Stimulated activated CD8-positive, alpha-beta memory T cell treated with anti-CD3 and anti-CD28 coated beads, Interleukin-7, amount 100 ng/mL, for 4 hours (primary cell): ENCODE results near the gene ACTL6B.
"Not testable (repeated sequence)": the region's sequence is repeated elsewhere in the genome, so short reads cannot be mapped to it uniquely, and the experiment has no call there.

Source experiments
- DNase-seq, 2 donors: peaks; one replicate each; pipeline ENCODE4 v3.0.0-alpha.2; 2020; ENCODE audit warnings: low read depth in 2 of 2

The ACTL6B gene

GRCh38 chr7:100655908-100656674 lies at the start of gene ACTL6B:
ACTL6B (minus strand) TSS chr7:100656448; CDS start chr7:100656354, 94 bp downstream.
- DNase-seq: peak in 1 of 2 donors; percentile 24

GRCh38 chr7:100705320-100705752 lies 49.1 kb upstream of the ACTL6B start:
- DNase-seq: peak; percentile 49 to 71

GRCh38 chr7:100701089-100701488 lies 44.8 kb upstream of the ACTL6B start:
- not testable (repeated sequence) for DNase-seq

- no peak for DNase-seq
These were observed 42.8 kb upstream of the ACTL6B start for GRCh38 chr7:100699018-100699417.

- DNase-seq: no peak
These were observed 39.9 kb upstream of the ACTL6B start for GRCh38 chr7:100696123-100696521.

- peak; percentile 39 to 64 for DNase-seq
These were observed 38.0 kb upstream of the ACTL6B start, which contains the start of gene GIGYF1 for GRCh38 chr7:100694098-100694745. GIGYF1 (minus strand) TSS chr7:100694250; CDS start chr7:100688238, 6,012 bp downstream.

DNA sequence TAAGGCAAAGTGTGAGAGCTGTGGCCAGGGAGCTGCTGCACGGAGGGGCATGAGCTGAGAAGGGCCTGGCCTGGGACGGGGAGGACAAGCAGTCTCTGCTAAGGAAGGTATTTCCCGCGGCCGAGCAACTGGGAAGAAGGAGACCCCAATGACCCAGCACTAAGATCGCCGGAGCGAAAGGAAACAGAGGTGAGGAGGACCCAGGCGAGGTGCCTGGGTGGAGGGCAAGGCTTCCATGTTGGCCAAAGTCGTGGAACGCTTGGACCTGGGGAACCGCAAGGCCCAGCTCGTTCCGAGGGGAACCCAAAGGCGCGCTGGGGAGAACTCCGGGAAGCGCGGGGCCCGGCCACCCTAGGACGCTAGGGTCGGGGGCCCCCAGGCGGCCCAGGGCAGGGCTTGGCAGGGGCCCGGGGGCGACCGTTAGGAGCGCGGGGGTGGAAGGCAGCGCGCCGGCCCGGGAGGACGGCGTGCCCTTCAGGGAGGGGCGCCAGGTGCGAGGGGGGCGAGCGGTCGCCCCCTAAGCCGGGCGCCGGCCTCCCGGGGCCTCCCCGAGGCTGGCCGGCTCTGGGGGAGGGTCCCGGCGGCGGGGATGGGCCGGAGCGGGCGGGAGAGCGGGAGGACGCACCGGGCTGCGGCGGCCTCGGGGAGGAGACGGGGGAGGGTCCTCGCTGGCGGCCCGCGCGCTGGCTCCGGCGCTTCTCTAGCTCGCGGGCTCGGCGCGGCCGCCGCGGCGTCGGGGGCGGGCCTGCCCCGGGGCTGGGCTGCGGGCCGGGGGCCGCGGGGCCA lies 37.3 kb upstream of the ACTL6B start:
- no peak for DNase-seq

DNA sequence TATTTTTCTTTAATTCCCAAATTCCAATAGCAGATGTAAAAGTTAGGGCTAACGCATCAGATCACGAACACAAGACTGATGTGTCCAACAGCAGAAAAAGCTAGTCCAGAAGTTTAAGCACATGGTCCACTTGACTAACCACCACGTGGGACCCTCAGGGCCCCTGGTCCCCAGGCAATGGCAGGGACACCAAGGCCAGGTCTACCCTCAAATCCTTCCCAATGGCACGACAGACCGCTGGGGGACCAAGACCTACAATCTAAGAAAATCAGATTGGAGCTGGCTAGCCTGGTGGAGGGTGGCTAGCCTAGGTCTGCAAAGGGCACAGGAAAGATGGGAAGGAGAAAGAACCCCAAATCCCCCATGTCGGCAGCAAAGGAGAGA lies 36.3 kb upstream of the ACTL6B start:
- no peak for DNase-seq

DNA sequence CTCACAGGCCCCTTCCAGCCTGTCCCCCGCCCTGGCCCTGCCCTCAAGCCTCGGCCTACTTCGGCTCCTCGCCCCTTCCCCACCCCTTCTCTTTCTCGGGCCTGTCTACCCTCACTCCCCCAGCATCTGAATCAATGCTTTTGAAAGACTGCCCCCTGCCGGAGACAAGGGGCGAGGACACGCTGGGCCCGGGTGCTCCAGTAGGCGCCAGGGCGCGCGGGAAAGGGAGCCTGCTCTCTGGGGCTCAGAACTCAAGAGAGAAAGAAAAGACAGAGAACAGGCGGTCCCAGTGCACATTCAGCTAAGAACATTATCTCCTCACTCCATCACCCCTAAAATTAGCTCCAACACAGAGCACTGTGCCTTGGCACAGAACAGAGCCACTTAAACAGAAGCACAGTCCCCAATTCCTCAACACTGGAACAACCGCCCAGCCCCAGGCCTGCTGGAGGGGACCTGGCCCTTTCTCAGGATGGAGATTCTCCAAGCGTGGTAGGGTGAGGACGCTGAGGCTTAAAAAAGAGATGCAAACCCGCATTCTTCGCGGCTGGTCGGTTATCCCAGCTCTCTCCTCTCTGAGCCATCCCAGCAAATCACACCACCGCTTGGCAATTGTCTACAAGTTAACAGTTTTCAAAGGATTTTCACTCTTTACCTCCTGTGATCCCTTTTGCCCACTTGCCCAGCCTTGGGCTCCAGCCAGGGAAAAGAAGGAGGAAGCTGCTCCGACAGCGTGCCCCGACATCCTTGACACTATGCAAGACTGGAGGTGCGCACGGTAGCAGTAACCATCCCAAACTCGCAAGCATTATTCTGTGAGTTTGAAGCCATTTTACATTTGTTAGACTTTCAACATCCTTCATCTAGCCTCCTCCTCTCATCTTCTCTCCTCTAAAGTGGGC lies 35.7 kb upstream of the ACTL6B start:
- DNase-seq: peak; percentile 62 to 63

- DNase-seq: no peak
These were observed 33.2 kb upstream of the ACTL6B start for GRCh38 chr7:100689230-100690135.

DNA sequence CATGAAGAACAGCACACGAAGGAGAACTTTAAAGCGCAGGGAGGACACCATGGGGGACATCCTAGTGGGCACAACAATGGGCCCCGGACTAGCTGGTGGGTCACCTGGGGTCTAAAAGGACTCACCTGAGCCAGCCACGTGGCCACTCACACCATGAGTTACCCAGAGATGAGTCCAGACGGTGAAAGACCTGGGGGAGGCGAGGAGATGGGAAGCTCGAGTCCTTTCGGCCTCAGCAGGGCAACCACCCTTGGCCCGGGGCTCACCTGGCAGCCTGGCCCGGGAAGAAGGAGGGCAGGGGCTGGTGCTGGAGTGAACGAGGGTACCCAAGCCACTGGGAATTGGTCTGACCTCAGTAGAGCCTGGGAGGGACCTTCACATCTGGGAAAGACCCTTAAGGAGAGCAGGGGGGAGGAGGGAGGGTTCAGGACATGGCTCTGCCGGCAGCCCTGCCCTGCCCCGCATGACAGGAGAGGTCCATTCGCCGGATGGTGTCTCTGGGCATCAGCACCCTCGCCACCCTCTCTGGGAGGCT lies 32.1 kb upstream of the ACTL6B start:
- DNase-seq: no peak

DNA sequence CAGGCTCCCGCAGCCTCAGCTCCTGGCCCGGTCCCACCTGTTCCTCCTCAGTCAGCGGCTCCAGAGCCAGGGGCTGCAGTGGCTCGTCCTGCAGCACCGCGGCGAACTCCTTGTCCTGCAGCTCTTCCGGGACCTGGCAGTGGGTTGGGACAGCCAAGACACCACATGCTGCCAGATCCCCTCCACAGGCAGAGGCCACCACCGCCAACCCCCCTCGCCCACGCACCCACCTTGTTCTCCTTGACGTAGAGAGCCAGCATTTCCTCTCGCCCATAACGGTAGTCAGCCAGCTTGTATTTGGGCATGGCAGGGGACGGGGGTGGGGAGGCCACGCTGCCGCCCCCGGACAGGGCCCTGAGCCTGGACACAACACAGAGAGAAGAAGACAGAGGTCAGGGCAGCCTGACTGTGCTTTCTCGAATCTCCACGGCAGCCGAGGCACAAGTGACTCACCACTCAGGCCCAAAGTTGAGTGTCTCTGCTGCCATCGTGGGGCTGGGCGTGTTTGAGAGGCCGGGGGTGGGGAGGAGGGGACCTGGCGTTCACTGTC lies 31.6 kb upstream of the ACTL6B start:
- DNase-seq: no peak

DNA sequence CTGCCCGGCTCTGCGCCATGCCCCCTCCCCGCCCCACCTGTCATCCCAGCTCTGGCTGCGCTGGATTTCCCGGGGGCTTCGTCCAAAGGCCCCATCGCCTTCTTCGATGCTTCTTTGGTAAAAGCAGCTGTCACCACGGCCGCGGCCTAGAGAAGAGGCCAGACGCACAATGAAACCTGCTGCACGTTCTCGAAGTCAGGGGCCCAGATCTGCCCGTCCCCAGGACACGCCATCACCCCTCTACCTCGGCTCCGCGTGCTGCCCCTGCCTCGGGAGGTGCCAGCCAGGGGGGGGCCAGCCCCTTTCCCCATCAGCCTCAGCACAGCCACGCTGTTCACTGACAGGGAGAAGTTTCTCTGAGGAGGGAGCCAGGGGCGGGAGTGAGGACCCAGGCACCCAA lies 31.0 kb upstream of the ACTL6B start:
- DNase-seq: no peak

GRCh38 chr7:100686822-100687211 lies 30.6 kb upstream of the ACTL6B start:
- no peak for DNase-seq

- DNase-seq: no peak
These were observed 30.1 kb upstream of the ACTL6B start for GRCh38 chr7:100686201-100686821.

DNA sequence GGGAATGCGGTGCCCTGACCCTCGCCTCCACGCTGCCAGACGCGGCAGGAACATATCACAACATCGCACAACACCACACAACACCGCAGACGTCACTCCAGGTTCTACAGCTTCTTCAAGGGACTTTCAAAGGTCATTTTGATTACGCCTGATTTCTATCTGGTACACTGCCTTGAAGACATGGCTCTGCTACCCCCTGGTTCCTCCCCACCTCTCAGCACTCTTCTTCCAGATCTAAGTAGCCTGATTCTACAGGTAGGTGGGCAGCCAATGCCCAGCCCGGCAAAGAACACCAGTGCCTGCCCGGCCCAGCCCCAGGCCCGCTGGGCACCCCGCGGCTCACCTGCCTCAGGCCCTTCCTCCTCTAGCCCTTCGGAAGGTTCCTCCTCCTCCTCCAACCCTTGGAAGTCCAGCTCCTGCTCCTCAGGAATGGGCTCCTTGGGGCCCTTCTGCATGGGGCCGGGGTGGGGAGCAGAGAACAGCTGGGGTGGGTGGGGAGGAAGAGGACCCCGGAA lies 29.4 kb upstream of the ACTL6B start:
- DNase-seq: no peak

DNA sequence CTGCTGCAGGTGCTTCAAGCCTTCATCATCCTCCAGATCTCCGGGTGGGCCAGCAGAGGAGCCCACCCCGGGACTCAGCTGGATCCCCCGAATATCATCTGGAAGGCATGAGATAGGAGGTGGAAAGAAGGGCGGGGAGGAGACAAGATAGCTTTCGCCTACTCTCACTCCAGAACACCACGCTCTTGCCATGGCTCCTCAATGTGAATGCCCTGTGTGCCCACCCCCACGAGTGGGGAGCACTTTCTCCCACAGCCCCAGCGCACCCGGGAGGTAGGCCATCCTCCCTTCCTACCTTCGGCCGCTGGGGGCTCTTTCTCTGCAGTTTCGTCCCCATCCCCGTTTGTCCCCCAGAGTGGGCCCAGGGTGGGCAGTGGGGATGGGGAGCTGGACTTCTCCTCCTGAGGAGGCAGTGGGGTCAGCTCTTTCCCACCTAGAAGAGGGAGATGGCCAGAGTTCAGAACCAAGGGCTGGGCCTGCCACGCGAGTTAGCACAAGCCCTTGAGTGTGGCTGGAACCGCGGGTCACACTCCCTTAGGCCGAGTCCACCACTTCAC lies 28.9 kb upstream of the ACTL6B start:
- no peak for DNase-seq

DNA sequence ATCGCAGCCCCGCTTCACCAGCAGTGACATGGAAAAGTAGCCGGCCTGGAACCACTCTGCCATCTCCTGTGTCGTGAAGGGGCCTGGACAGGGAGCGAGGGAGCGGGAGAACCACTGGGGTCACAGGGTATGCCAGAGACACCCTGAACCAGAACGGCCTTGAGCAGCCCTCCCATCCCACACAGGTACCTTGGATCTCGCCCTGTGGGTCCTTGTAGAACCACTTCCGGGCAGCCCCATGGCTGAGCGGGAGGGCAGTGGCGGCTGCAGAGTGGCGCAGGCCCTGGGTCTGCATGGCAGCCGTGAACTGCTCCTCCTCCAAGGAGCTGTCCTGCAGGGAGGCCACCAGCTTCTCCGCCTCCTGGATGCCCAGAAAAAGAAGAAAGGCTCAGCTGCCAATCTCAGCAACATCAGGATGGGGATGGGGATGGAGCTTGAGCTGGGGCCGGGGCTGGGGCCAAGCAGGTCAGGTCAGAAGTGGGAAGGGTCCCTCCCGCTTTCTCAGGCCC lies 28.3 kb upstream of the ACTL6B start:
- no peak for DNase-seq
